Measurements from ENCODE around the gene MED26. TPM values are rescaled to one million over a fixed set of nuclear protein-coding genes. Genes with fewer than 3 reads are reported as not detected.

MED26 gene
- total and polyA plus RNA-seq, 9 of the 15 experiments (the other 6 are each of a cell fraction or from before 2014, with no cell fraction given): 0.71 to 15.1 (median 6.2) TPM

DNA sequence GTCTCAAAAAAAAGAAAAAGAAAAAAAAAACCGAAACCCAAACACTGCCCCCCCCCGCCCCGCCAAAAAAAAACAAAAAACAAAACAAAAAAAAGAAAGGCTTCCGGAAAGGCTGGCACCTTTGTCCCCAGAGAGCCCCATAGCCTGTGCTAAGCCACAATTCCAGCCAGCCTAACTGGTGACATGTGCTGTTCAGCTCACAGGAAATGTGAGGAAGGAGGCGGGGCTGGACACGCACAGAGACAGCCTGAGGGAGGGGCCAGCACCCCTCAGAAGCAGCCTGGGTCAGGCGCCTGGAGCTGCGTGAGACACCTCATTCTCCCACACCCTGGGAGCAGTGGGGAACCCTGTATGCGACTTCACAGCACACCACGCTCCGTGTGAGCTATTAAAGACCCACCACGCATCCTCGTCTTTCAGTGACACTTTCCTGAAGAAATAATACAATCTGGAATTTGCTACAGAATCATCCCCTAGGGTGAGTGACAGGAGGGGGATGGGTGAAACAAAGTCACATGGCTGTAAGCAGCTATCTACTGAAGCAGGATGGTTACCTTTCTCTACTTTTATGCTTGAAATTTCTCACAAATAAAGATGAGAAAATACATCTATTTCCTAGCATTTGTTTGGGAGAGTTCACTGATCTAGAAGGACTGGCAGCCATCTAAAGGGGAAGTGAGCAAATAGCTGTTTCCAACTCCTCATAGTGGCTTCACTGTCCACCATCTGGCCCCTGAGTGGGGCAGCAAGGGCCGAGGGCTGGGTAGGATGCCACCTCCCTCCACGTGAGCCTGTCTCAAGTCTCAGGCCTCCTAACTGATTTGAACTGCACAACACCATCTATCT is 43.5 kb downstream of the MED26 start (continued):
- TF ChIP-seq ZBTB17 (CRISPR knock-in tag; IDR thresholded peaks at IDR 0.05) (no peak), WHSC1 (IDR thresholded peaks at IDR 0.05; ENCODE audit: low read length) (no peak), HSF4 (CRISPR knock-in tag; IDR thresholded peaks at IDR 0.05; ENCODE audit: borderline replicate concordance) (no peak), MCM7 (IDR thresholded peaks at IDR 0.05) (no peak), BRF1 (IDR thresholded peaks at IDR 0.05; ENCODE audit: borderline replicate concordance, extremely low read depth, insufficient read length) (no peak), SMAD4 (CRISPR knock-in tag; conservative IDR thresholded peaks at IDR 0.05) (no peak), XRCC4 (IDR thresholded peaks at IDR 0.05; ENCODE audit: extremely low read depth, insufficient read depth, insufficient read length) (no peak), SMARCE1 (IDR thresholded peaks at IDR 0.05) (peak; percentile 40; the same call in 1 of the 2 replicates), MAFG (tag; conservative IDR thresholded peaks at IDR 0.05) (no peak), BCL6 (CRISPR knock-in tag; IDR thresholded peaks at IDR 0.05) (no peak), RFX5 (IDR thresholded peaks at IDR 0.05; ENCODE audit: low read depth, low read length) (no peak), ZNF134 (CRISPR knock-in tag; conservative IDR thresholded peaks at IDR 0.05) (no peak), BCOR (IDR thresholded peaks at IDR 0.05) (no peak), TARDBP (IDR thresholded peaks at IDR 0.05) (no peak), TAF15 (IDR thresholded peaks at IDR 0.05; ENCODE audit: low read depth, low read length) (no peak), CBFB (CRISPR knock-in tag; IDR thresholded peaks at IDR 0.05) (no peak)
- TF ChIP-seq, protein P1, sequence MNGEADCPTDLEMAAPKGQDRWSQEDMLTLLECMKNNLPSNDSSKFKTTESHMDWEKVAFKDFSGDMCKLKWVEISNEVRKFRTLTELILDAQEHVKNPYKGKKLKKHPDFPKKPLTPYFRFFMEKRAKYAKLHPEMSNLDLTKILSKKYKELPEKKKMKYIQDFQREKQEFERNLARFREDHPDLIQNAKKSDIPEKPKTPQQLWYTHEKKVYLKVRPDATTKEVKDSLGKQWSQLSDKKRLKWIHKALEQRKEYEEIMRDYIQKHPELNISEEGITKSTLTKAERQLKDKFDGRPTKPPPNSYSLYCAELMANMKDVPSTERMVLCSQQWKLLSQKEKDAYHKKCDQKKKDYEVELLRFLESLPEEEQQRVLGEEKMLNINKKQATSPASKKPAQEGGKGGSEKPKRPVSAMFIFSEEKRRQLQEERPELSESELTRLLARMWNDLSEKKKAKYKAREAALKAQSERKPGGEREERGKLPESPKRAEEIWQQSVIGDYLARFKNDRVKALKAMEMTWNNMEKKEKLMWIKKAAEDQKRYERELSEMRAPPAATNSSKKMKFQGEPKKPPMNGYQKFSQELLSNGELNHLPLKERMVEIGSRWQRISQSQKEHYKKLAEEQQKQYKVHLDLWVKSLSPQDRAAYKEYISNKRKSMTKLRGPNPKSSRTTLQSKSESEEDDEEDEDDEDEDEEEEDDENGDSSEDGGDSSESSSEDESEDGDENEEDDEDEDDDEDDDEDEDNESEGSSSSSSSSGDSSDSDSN (IDR thresholded peaks at IDR 0.05; ENCODE audit: borderline replicate concordance in 1 of 2, low read depth in 2 of 2, low read length in 2 of 2): no peak
- TF ChIP-seq, protein P2, sequence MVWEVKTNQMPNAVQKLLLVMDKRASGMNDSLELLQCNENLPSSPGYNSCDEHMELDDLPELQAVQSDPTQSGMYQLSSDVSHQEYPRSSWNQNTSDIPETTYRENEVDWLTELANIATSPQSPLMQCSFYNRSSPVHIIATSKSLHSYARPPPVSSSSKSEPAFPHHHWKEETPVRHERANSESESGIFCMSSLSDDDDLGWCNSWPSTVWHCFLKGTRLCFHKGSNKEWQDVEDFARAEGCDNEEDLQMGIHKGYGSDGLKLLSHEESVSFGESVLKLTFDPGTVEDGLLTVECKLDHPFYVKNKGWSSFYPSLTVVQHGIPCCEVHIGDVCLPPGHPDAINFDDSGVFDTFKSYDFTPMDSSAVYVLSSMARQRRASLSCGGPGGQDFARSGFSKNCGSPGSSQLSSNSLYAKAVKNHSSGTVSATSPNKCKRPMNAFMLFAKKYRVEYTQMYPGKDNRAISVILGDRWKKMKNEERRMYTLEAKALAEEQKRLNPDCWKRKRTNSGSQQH (CRISPR knock-in tag; IDR thresholded peaks at IDR 0.05): no peak
- TF ChIP-seq, protein P3, sequence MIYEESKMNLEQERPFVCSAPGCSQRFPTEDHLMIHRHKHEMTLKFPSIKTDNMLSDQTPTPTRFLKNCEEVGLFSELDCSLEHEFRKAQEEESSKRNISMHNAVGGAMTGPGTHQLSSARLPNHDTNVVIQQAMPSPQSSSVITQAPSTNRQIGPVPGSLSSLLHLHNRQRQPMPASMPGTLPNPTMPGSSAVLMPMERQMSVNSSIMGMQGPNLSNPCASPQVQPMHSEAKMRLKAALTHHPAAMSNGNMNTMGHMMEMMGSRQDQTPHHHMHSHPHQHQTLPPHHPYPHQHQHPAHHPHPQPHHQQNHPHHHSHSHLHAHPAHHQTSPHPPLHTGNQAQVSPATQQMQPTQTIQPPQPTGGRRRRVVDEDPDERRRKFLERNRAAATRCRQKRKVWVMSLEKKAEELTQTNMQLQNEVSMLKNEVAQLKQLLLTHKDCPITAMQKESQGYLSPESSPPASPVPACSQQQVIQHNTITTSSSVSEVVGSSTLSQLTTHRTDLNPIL (CRISPR knock-in tag; IDR thresholded peaks at IDR 0.05): no peak
- TF ChIP-seq, protein P4, sequence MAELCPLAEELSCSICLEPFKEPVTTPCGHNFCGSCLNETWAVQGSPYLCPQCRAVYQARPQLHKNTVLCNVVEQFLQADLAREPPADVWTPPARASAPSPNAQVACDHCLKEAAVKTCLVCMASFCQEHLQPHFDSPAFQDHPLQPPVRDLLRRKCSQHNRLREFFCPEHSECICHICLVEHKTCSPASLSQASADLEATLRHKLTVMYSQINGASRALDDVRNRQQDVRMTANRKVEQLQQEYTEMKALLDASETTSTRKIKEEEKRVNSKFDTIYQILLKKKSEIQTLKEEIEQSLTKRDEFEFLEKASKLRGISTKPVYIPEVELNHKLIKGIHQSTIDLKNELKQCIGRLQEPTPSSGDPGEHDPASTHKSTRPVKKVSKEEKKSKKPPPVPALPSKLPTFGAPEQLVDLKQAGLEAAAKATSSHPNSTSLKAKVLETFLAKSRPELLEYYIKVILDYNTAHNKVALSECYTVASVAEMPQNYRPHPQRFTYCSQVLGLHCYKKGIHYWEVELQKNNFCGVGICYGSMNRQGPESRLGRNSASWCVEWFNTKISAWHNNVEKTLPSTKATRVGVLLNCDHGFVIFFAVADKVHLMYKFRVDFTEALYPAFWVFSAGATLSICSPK (IDR thresholded peaks at IDR 0.05; ENCODE audit: borderline replicate concordance): no peak
- TF ChIP-seq, protein P5, sequence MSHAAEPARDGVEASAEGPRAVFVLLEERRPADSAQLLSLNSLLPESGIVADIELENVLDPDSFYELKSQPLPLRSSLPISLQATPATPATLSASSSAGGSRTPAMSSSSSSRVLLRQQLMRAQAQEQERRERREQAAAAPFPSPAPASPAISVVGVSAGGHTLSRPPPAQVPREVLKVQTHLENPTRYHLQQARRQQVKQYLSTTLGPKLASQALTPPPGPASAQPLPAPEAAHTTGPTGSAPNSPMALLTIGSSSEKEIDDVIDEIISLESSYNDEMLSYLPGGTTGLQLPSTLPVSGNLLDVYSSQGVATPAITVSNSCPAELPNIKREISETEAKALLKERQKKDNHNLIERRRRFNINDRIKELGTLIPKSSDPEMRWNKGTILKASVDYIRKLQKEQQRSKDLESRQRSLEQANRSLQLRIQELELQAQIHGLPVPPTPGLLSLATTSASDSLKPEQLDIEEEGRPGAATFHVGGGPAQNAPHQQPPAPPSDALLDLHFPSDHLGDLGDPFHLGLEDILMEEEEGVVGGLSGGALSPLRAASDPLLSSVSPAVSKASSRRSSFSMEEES (CRISPR knock-in tag; IDR thresholded peaks at IDR 0.05): no peak

All from K562 (cell line).